GM21529 (cell line): ENCODE results near the gene HOXC4.
A peak's percentile ranks its signal among the peaks of the same experiment; 100 is the strongest.
"Not testable (repeated sequence)": the region's sequence is repeated elsewhere in the genome, so short reads cannot be mapped to it uniquely, and the experiment has no call there.

Source experiments
- ATAC-seq: cut with Tn5 transposase; IDR thresholded peaks from one replicate; pipeline ENCODE4 v1.9.1; 2021; ENCODE audit not compliant: unreplicated experiment

The HOXC4 gene

DNA sequence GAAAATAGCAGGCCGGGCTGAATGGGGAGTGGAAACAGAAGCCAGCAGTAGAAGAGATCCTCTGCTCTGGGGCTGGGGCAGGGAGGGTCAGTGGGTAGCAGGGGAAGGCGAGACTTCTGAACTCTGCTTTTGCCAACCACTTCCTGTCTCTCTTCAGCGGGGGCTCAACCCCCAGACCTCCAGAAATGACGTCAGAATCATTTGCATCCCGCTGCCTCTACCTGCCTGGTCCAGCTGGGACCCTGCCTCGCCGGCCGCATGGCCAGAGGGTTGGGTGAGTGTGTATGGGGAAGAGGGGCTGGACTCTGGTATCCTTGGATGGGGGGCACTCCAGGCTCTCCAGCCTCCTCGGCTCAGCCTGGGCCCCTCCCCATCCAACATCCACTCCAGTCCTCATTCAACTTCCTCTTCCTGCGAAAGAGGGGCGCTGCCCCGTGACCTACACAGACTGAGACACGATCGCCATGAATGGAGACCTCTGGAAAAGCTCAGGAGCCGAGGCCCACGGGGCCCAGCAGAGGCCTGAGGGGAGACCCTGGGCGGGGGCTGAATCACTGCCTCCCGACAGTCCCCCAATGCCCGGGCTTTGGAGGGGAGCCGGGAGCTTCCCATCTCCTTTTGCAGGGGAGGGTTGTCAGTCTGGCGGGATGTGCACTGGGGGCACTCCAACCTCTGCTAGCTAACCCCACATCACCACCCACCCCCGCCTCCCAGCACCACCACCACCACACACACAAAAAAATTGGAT lies 458 bp upstream of the HOXC4 start:
- peak; percentile 74 for ATAC-seq

DNA sequence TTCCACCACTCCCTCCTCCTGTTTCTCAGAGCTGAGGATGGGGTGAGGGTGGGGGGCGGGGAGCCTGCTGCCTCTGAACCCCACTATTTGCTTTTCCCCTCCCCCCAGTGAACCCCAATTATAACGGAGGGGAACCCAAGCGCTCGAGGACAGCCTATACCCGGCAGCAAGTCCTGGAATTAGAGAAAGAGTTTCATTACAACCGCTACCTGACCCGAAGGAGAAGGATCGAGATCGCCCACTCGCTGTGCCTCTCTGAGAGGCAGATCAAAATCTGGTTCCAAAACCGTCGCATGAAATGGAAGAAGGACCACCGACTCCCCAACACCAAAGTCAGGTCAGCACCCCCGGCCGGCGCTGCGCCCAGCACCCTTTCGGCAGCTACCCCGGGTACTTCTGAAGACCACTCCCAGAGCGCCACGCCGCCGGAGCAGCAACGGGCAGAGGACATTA lies 1.1 kb downstream of the HOXC4 start:
- no peak for ATAC-seq

DNA sequence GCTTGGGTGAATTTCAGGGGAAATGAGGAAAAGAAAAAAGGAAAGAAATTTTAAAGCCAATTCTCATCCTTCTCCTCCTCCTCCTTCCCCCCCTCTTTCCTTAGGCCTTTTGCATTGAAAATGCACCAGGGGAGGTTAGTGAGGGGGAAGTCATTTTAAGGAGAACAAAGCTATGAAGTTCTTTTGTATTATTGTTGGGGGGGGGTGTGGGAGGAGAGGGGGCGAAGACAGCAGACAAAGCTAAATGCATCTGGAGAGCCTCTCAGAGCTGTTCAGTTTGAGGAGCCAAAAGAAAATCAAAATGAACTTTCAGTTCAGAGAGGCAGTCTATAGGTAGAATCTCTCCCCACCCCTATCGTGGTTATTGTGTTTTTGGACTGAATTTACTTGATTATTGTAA lies 1.9 kb downstream of the HOXC4 start:
- no peak for ATAC-seq

DNA sequence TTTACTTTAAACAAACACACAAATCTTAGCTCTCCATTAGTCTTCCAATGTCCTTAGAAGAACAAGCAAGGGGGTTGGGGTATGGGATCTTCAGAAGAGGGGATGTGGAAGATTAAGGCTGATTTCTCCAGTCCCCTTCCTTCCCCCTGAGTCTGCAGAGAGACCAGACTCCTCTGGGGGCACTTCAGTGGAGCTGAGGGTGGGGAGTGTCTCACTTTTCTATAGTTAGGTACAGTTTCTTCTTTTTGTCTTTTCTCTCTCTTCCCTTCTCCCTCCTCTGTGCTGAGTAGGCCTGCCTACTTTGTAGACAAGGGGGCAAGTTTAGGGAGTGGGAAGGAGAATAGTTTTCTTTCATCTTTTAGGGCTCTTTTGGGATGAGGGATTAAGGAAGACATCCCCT lies 2.5 kb downstream of the HOXC4 start:
- no peak for ATAC-seq

DNA sequence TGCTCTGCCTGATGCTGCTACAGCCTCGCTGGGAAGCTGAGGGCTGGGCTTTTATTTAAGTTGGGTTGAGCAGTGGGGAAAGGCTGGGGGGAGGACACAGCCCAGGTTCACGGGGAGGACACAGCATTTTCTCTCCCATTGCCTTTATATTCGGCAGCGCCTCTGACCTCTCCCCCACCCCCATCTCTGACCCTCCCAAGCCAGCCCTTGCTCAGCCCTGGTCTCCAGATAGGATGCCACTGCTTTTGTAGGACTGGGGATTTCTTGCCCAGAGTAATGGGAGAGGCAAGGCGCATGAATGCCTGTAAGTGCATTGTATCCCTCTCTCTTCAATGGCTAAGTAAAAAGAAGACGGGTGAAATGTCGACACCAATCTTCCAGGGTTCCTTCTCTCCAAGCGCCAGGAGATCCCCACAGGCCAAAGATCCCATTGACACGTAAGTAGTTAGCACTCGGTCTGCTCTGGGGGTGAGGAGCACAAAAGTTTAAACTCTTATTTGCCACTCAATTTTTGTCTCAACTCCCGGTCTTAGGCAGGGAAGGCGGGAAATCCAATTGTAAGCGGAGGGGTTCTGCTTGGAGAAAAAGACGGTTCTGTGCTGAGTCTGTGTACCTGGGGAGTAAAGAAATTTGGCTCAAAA lies 4.6 kb downstream of the HOXC4 start:
- ATAC-seq, result no peak

DNA sequence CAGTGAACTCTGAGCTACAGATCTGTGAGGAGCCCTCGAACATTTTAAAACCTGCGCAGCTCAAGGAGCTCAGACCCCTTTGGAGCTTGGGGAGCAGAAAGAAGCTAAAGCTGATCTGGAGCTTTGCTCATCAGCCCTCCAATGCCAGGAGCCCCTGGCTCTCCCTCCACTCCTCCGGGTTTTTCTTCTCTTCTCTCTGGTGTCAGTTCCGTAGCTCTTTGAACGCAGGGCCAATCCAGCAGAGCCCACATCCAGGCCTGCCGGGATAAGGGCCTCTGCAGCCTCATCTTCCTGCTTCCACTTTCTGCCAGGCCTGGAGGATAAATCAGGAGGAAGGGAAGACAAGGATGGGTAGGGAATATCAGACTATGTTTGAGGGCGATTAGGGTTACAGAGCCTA lies 6.0 kb downstream of the HOXC4 start:
- ATAC-seq, result no peak

DNA sequence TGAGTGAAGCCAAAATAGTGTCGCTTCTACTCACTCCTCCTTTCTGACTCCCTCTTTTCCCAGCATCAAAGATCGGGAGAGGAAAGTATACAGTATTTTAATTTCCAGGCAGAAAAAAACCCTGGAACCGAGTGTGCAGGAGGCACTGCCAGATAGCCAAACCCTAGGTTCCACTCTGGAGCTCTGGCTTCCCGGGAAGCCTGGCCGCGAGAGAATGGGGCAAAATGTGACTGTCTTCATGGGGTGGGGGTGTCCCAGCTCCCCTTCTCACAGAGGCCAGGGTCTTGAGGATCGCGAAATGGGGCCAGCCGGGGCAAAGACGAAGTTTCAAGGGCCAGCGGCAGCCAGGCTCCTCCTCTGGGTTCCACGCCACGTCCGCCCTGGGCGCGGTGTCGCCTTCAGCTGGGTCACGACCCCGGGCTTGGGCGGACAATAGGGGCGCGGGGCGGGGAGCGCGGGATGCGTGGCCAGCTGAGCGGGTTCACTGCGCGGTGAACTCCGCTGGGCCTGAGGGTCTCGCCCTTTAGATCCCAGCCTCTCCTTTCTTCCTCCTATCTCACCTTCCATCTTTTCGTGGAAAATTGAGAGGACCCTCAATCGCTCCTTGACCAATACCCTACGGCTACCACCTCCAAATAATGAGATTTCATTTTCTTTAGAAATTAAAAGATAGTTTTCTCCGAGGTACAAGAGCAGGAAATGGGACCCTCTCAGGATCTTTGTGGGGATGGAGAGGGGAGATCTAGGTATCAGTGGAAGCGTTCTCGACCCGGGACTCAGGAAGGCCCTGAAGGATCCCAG lies 6.7 kb downstream of the HOXC4 start:
- ATAC-seq, result no peak

DNA sequence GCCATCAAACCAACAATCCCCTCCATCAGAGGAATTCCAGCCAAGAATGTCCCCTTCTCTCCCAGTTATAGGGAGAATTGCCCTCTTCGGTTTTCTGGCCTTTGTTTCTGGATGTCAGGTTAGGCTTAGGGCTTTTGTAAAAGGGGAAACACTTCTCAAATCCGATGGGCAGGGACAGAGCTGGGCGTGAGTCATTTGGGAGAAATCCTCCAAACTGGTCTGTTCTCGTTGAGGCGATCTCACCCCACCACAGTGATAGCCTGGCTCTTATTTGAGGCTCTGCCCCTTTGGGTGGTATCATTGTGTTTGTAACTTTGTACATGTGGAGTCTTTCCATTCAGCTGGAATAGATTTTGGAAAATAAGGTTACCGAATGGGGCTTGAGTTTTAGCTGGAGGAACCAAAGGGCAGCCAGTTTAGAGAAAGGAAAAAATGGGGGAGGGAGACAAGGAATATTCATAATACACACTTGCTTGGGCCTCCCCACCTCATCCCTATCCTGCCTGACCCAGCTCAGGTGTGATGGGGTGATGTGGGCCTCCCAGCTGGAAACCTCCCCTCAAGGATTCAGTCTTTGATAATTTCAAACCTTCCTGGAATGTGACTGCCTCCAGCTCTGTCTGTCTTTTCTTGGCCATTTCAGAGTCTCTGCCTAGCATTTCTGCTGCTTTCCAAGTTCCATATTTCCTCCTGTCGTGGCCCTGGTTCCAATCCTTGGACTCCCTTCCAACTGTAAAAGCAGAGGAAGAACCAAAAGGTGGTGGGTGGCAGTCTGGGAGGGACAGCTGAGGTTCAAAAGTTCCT lies 7.5 kb downstream of the HOXC4 start:
- ATAC-seq, result no peak

DNA sequence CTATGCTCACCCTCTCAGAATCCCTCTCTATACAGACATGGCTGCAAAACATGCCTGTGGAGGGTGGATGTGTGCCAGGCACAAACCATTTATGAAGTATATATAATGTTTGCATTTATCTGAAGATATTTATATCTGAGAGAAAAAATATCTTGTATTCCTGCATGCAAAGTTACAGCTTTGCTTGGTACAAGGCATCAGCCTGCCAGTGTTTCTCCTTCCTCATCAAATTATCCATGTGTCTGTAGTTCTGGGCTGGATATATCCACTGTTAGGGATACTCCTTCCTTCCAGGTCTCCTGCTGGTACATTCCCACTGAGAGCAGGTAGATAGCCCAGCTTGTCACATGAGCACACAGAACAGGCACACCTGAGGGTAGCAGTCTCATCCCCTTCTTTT lies 12.0 kb downstream of the HOXC4 start:
- ATAC-seq, result no peak

DNA sequence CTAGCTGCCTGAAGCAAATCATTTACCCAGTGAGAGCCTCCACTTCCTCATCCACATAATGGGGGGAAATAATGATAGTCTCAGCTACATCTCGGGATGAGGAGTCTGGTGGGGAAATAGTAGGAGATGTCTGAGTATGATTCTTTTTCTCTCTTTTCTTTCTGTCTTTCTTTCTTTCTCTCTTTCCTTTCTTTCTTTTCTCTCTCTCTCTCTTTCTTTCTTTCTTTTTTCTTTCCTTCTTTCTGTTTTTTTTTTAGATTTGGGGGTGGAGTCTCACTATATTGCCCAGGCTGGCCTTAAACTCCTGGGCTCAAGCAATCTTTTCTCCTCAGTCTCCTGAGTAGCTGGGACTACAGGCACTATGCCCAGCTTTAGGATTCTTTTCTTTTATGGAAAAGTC lies 12.8 kb downstream of the HOXC4 start:
- ATAC-seq, result no peak

DNA sequence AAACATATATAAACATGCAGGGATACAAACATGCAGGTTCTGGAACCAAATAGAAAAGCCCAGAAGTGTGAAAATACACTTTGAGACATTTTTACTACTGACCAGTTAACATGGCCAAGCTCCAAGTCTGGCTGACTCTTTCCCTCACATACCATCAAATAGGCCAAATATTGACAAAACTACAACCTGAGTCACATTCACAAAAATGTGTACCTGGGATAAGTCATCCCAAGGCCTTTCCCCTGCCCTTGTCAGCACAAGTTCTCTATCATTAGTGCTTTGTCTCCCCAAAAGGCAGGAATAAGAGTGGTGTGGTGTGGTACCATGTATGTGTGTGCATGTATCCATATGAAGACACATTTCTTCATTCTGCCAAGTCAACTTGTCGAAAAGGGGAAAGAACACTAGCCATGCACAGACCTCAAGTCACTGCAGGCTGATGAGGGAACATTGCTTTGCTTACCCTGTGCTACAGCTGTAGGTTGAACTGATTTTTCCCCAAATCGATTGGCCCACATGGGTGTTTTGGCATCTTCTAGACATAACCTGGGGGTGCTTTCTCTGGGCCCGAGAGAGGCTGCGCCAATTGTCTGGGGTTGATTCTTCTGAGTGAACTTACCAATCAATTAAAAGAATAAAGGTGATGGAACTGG lies 14.9 kb downstream of the HOXC4 start:
- ATAC-seq, result no peak

DNA sequence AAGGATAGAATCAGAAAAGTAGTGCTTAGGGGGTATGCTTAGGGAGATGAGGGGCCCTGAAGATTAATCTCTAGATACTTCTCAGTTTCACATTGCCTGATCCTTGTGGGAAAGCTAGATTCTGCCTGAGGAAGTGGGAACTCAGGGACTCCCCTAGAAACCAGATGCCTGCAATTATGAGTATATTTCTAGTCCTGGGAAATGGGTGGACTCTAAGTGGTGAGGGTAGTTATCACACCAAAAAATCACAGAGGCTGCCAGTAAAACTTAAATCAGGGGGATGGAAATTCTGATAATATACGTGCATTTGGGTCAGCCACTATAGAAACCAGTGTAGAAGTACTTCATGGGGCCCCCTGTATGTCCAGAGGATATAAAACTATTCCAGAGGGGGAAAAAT lies 18.3 kb downstream of the HOXC4 start:
- ATAC-seq, result no peak

DNA sequence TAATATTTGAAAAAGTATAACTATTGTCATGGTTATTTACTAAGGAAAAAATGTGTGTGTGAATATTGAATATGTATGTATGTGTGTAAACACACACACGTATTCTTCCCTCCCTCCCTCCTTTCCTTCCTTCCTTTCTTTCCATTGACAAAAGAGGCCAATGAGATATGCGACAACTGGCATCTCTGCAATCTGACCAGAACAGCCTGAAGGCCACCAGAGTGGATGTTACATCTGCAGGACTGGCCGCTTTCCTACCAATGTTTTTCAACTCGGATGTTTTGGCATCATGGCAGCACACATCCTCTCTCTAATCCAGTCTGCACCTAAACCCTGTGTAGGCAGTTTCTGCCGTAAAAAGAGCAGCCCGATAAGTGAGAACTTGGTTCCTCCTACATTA lies 20.7 kb downstream of the HOXC4 start:
- ATAC-seq, result no peak

DNA sequence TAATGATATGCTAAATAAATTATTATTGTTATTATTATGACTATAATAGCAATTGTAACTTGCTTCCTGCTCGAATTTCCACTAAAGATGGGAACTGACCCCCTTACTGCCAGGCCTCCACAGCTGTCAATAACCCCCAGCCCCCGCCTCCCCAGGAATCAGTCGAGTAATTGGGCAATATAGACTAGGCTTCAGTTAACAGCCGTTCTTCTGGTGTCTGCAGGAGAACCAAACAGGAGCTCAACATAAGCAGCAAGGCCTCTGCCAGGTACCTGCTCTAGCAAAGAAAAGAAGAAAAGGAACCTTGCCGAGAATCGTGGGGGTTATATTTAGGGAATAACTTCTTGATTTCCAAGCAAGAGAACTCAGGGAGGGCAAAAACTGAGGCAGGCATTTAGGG lies 21.8 kb downstream of the HOXC4 start:
- no peak for ATAC-seq

DNA sequence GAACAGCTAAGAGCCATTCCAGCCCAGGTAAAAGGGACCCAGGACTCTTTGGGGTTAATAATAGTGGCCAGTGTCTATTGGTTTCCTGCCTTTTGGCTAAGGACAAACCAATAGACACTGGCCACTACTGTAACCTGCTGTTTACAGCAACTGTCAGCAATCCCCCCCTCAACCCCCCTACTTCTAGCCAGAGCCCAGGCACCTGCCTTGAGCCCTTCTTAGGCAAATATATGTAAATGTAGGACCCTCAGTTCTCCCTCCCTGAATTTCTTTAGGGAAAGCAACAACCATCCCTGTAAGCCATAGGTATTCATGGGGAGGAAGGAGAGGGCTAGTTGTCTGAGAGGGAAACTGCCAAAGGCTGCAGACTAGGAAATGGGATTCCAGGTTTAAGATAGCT lies 22.3 kb downstream of the HOXC4 start:
- no peak for ATAC-seq

DNA sequence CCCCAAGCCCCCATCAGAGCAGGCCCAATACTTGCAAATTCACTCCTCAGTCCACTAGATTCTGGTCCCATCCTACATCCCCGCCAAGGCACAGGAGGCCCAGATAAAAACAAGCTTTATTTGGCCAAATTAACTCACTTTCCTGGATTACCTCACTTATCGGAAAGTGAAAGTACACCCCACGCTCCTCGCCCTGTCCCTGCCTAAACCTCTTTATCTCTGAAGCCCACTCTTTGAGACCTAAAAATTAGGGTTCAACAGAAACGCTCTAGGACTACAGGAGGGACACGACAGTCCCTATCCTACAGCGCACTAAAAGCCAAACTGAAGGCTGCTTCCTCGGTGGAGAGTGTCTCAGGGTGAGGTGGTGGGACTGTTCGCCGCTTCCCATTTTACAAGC lies 24.2 kb downstream of the HOXC4 start:
- not testable (repeated sequence) for ATAC-seq

DNA sequence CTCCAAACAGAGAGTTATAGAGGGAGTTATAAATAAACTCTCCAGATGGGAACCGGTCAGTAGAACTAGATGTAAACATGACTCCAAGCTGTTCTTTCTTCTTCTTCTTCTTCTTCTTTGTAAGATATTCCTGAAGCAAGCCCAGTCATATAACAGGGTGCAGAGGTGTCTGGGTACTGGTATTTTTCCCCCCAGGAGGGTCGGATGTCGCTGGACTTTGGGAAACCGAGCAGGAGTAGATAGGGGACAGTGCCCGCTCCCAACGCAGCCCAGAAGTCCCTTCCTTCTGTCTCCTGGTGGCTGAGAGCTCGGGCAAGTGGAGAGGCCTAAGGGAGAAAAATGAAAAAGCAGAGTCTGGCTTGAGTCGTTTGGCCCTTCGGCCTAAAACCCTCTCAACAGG lies 25.5 kb downstream of the HOXC4 start:
- not testable (repeated sequence) for ATAC-seq

DNA sequence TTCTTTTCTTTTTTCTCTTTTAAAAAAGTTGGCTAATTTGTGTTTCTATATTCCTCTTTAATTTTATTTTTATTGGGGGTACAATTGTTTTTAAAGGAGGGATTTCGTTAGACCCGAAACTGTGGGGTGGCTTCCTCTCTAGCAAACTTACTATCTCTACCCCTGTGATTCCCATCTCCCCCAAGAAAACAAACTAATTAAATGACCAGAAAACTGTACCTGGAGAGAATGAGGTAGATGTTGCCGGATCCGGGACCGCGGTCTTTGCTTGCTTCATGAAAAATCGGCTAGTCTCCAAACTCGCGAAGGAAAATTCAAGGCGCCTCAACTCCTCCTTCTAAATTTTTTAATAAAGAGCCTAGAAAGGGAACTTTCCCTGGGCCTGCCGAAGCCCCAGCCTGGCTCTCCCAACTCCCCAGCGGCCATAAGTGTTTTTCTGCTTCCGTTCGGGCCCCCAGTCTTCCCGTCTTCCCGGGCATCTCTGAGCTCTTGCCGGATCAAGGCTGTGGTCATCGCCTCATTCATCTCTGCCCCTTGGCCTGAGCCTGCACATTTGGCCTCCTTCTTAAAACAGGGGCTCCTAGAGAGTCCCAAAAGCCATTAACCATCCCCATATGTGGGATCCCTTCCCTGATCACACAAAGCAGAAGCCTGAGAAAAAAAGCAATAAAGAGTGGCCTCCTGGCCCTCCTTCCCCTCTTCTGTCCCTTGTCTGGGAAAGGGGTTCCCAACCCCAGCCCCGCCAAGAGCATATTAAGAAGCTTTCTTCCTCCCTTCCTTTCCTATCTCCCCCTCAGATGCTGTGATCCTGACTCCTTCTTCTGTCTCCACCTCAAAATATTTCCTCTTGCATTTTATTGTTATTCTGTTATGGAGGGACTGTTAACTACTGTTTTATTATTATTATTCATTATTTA lies 26.6 kb downstream of the HOXC4 start:
- not testable (repeated sequence) for ATAC-seq

DNA sequence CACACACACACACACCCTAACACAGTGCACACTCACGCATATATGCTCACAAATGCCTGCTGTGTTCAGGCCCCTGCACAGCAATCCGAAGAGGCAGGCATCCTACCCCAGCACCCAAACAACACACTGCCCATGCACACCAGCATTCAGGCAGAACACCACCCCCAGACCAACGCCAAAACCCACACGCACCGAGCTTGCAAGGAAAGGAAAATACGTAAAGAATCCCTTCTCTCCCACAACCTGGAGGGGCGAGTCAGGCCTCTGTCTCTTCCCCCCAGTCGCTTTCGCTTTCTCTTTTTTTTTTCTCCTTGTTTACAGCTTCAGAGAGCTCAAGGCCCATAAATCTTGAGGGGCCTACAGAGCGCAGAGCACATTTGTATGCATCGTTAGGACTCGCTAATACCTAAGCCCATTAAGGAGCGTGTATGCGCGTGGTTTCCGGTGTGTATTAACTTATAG lies 27.4 kb downstream of the HOXC4 start:
- not testable (repeated sequence) for ATAC-seq
